B cell (primary cell): Measurements from ENCODE around the gene LSS. TPM values are rescaled to one million over a fixed set of nuclear protein-coding genes. Genes with fewer than 3 reads are reported as not detected.
A peak's percentile ranks its signal among the peaks of the same experiment; 100 is the strongest.

Experiments
- ATAC-seq: fragments of 200-7000 bp; cut with Tn5 transposase; one replicate; pipeline ENCODE4 v1.10.0; 2021; ENCODE audit warnings: low read depth, mild to moderate bottlenecking, moderate number of reproducible peaks, moderate library complexity
- CTCF ChIA-PET: fragments of 350-600 bp; sonication (Branson Sonifier 250); formaldehyde crosslinking; loops from one replicate; lab custom pipeline; 2021; ENCODE audit warnings: antibody characterized with exemption, inconsistent platforms; lab: Charles Lee
- POLR2A ChIA-PET: fragments of 350-600 bp; sonication (Branson Sonifier 250); formaldehyde crosslinking; loops from one replicate; lab custom pipeline; 2021; ENCODE audit warnings: antibody characterized with exemption; lab: Charles Lee
- DNase-seq: peaks from one replicate; pipeline ENCODE4 v3.0.0; 2013
- H2AFZ ChIP-seq: 2 replicates; pipeline ENCODE4 v1.6.1; 2012; ENCODE audit warnings: mild to moderate bottlenecking, low read depth, low read length; ENCODE audit not compliant: insufficient read depth, poor library complexity, severe bottlenecking
- H3K27ac ChIP-seq, 2 donors: 1 replicate in 1 of 2; 2 replicates in 1 of 2; pipeline ENCODE4 v1.5.1; 2012 to 2013; ENCODE audit warnings: low read length in 2 of 2, mild to moderate bottlenecking in 2 of 2, moderate library complexity in 1 of 2
- H3K27me3 ChIP-seq, 4 experiments: fragments of 200-600 bp in 1 of 4; sonication (generic) in 1 of 4; replicated peaks in 1 of 4; 1 replicate in 2 of 4; 2 replicates in 2 of 4; pipeline versions ENCODE4 v1.6.1 to v1.7.0; 2013 to 2016; ENCODE audit warnings: low read length in 3 of 4, mild to moderate bottlenecking in 2 of 4, mixed read lengths in 1 of 4, moderate library complexity in 1 of 4; ENCODE audit not compliant: insufficient read depth in 4 of 4, control insufficient read depth in 3 of 4; ENCODE audit errors: control extremely low read depth in 1 of 4
- H3K36me3 ChIP-seq, 2 experiments: replicated peaks in 1 of 2; 1 replicate in 1 of 2; 2 replicates in 1 of 2; pipeline versions ENCODE4 v1.6.1 to v1.7.1; 2013; ENCODE audit warnings: low read length in 1 of 2; ENCODE audit not compliant: insufficient read depth in 2 of 2, control insufficient read depth in 1 of 2; ENCODE audit errors: control extremely low read depth in 1 of 2, extremely low read depth in 1 of 2
- H3K4me1 ChIP-seq, 2 donors: fragments of 200-600 bp in 1 of 2; sonication (generic) in 1 of 2; 1 replicate in 1 of 2; 2 replicates in 1 of 2; pipeline versions ENCODE4 v1.5.1 to v1.6.1; 2013 to 2017; ENCODE audit warnings: low read length in 2 of 2; ENCODE audit not compliant: control insufficient read depth in 2 of 2, insufficient read depth in 2 of 2
- H3K4me2 ChIP-seq: replicated peaks from 2 replicates; pipeline ENCODE3; 2012; ENCODE audit warnings: mild to moderate bottlenecking, low read depth, low read length; ENCODE audit not compliant: poor library complexity, severe bottlenecking
- H3K4me3 ChIP-seq, 5 experiments: fragments of 200-600 bp in 1 of 5; sonication (generic) in 1 of 5; 1 replicate in 3 of 5; 2 replicates in 2 of 5; pipeline versions ENCODE4 v1.5.1 to v1.7.0; 2011 to 2016; ENCODE audit warnings: low read length in 4 of 5, mild to moderate bottlenecking in 4 of 5, low read depth in 2 of 5, control low read depth in 1 of 5, moderate library complexity in 1 of 5; ENCODE audit not compliant: insufficient read depth in 1 of 5; ENCODE audit errors: control extremely low read depth in 1 of 5, extremely low read depth in 1 of 5
- H3K79me2 ChIP-seq: fragments of 200-600 bp; sonication (generic); one replicate; pipeline ENCODE4 v1.6.0; 2016; ENCODE audit warnings: low read length; ENCODE audit not compliant: control insufficient read depth, insufficient read depth
- H3K9ac ChIP-seq: fragments of 200-600 bp; sonication (generic); 2 replicates; pipeline ENCODE4 v1.6.1; 2017; ENCODE audit warnings: mild to moderate bottlenecking, low read length, moderate library complexity
- H3K9me3 ChIP-seq, 3 donors: one replicate each; pipeline versions ENCODE4 v1.6.1 to v1.7.1; 2013; ENCODE audit warnings: low read length in 2 of 3; ENCODE audit not compliant: control insufficient read depth in 2 of 3, insufficient read depth in 1 of 3; ENCODE audit errors: control extremely low read depth in 1 of 3
- H4K20me1 ChIP-seq: 2 replicates; pipeline ENCODE4 v1.6.0; 2012; ENCODE audit warnings: mild to moderate bottlenecking, low read length; ENCODE audit not compliant: insufficient read depth, control insufficient read depth, poor library complexity, severe bottlenecking
- H3K27ac Mint-ChIP-seq: one replicate; pipeline ENCODE4 v1.8.0; 2021; ENCODE audit warnings: mixed read lengths
- H3K27me3 Mint-ChIP-seq: one replicate; pipeline ENCODE4 v1.8.0; 2021; ENCODE audit warnings: mixed read lengths
- H3K4me1 Mint-ChIP-seq: one replicate; pipeline ENCODE4 v1.8.0; 2021; ENCODE audit warnings: mixed read lengths
- H3K4me3 Mint-ChIP-seq: one replicate; pipeline ENCODE4 v1.8.0; 2021; ENCODE audit warnings: mixed read lengths
- H3K9me3 Mint-ChIP-seq: one replicate; pipeline ENCODE4 v1.8.0; 2022; ENCODE audit warnings: mixed read lengths; ENCODE audit not compliant: insufficient read depth
- CTCF ChIP-seq: fragments of 200-600 bp; IDR thresholded peaks from one replicate; pipeline ENCODE4 v1.8.0; 2022; ENCODE audit warnings: antibody characterized with exemption, mild to moderate bottlenecking
- EZH2 ChIP-seq: IDR thresholded peaks from 2 replicates; pipeline ENCODE4 v1.6.1; 2012; ENCODE audit warnings: borderline replicate concordance, low read depth, mild to moderate bottlenecking, moderate library complexity, low read length; ENCODE audit not compliant: insufficient read depth, poor library complexity, severe bottlenecking
- WGBS: methylation state at CpG from one replicate; pipeline ENCODE4 v1.1.5; 2013; ENCODE audit warnings: missing lambda C conversion rate; ENCODE audit not compliant: insufficient coverage; 5-methylcytosine and 5-hydroxymethylcytosine counted together
- intact Hi-C: fragments of 100-400 bp; cut with micrococcal nuclease; formaldehyde crosslinking; loops from one replicate; pipeline ENCODE4 v1.10.0; 2022
- polyA plus RNA-seq: library from polyadenylated mRNA; depleted of rRNA; stranded (reverse); fragments of >200 nt; gene quantifications from 2 replicates; pipeline ENCODE4 v1.2.3, GENCODE V29; 2012
- total RNA-seq, 2 donors: library from RNA; stranded (reverse); fragments of 120-200 nt in 1 of 2; gene quantifications; 1 replicate in 1 of 2; 2 replicates in 1 of 2; pipeline versions ENCODE4 v1.2.3 to v1.2.4, GENCODE V29; 2013 to 2022

The LSS gene
- total and polyA plus RNA-seq, 2 donors (not counting 1 experiment from before 2014, with no cell fraction given): 30.2 to 58.1 TPM

- no peak overlapping the region for H3K4me2 ChIP-seq
- POLR2A ChIA-PET: no interaction called here
- H3K9me3 Mint-ChIP-seq: no peaks in the 10 kb centered on the region
- H3K9me3 ChIP-seq: no peaks in the 10 kb centered on the region
- over 99% methylated on average over 11 of the region's 11 CpGs for WGBS
- H3K79me2 ChIP-seq: peaks cover 12% of the 10 kb centered on the region
- peaks cover 30% of the 10 kb centered on the region for H3K4me1 Mint-ChIP-seq
- no peaks in the 10 kb centered on the region for H3K27me3 Mint-ChIP-seq
- DNase-seq: no peak
- H3K4me3 Mint-ChIP-seq: no peak overlapping the region
- intact Hi-C loops: loop anchor here (2.0 kb wide), 1 partner anchor 26 kb away; the partner anchor contains the start of gene LSS
- no peak for ATAC-seq
- H2AFZ ChIP-seq: no peak overlapping the region
- no peak overlapping the region for H3K9ac ChIP-seq
- peaks cover 17 to 25% of the 10 kb centered on the region in 2 donors for H3K4me1 ChIP-seq
- peak overlapping the region in 1 of 2 donors; percentile 87 for H3K27ac ChIP-seq
- no peak overlapping the region for H3K4me3 ChIP-seq
- CTCF ChIA-PET: no interaction called here
- H4K20me1 ChIP-seq: no peaks in the 10 kb centered on the region
- no peak for TF ChIP-seq CTCF
- H3K27ac Mint-ChIP-seq: peak overlapping the region; percentile 90
- H3K36me3 ChIP-seq: peaks cover 1 to 83% of the 10 kb centered on the region in 2 experiments
- H3K27me3 ChIP-seq: no peaks in the 10 kb centered on the region
Measured at GRCh38 chr21:46255166-46255565, 26.6 kb upstream of the LSS start.

- H3K9ac ChIP-seq: peak overlapping the region; percentile 17
- H3K9me3 ChIP-seq: no peaks in the 10 kb centered on the region
- no peak for TF ChIP-seq EZH2
- no peak for TF ChIP-seq CTCF
- intact Hi-C loops: loop anchor here (2.0 kb wide), 1 partner anchor 26 kb away; the partner anchor contains the start of gene LSS
- peak overlapping the region; percentile 49 for H3K4me2 ChIP-seq
- no peaks in the 10 kb centered on the region for H3K27me3 ChIP-seq
- Mint-ChIP-seq H3K27ac (peak overlapping the region; percentile 90), H3K9me3 (no peaks in the 10 kb centered on the region), H3K4me3 (peak overlapping the region; percentile 59), H3K27me3 (no peaks in the 10 kb centered on the region), H3K4me1 (peaks cover 35% of the 10 kb centered on the region)
- ChIA-PET CTCF (no interaction called here), POLR2A (interaction anchor here (0.6 kb wide), 1 partner anchor 26 kb away, joined by 5 read pairs; the partner anchor contains the start of gene LSS)
- DNase-seq (peak; percentile 38), ATAC-seq (peak; percentile 68)
- H3K36me3 ChIP-seq: peaks cover 1 to 87% of the 10 kb centered on the region in 2 experiments
- peaks cover 17 to 25% of the 10 kb centered on the region in 2 donors for H3K4me1 ChIP-seq
- 58% methylated on average over 10 of the region's 12 CpGs for WGBS
- no peaks in the 10 kb centered on the region for H4K20me1 ChIP-seq
- H2AFZ ChIP-seq: peak overlapping the region; percentile 34
- H3K4me3 ChIP-seq: peak overlapping the region in 1 of 5 experiments; percentile 26
- H3K79me2 ChIP-seq: peaks cover 13% of the 10 kb centered on the region
- peak overlapping the region; percentile 62 to 87 for H3K27ac ChIP-seq
Measured at GRCh38 chr21:46254208-46254975, 25.8 kb upstream of the LSS start.
